K562 (cell line): ENCODE results near the gene FBXO22. TPM values are rescaled to one million over a fixed set of nuclear protein-coding genes. Genes with fewer than 3 reads are reported as not detected.

ENCODE experiments used
- ATAC-seq: fragments of 200-7000 bp; cut with Tn5 transposase; 3 replicates; pipeline ENCODE4 v1.9.1; 2020; ENCODE audit warnings: moderate library complexity
- BruUV-seq: library from RNA; stranded (reverse); fragments of 400-500 nt; replicated peaks from 2 replicates; lab custom pipeline; 2021; lab: Mats Ljungman, UMichigan
- CTCF ChIA-PET: fragments of 300-600 bp; formaldehyde crosslinking; extraction: SDS; loops from one replicate; lab custom pipeline; 2021; ENCODE audit warnings: low intra/inter-chr PET ratio; lab: Yijun Ruan, JAX
- POLR2A ChIA-PET: fragments of 300-600, 350-650 bp; sonication (Branson Sonifier 250); formaldehyde crosslinking; extraction: SDS; loops from one replicate; lab custom pipeline; 2021; ENCODE audit warnings: antibody characterized with exemption, inconsistent platforms; lab: Yijun Ruan, JAX
- DNase-seq, 4 experiments: peaks; one replicate each; pipeline versions ENCODE4 v3.0.0 to v3.0.0-alpha.2; 2011 to 2018; ENCODE audit warnings: low spot score in 3 of 4, mixed read lengths in 3 of 4; ENCODE audit errors: extremely low read depth in 1 of 4
- FAIRE-seq: peaks from 2 replicates; lab custom pipeline; 2011; peaks lifted over from hg19 to GRCh38; lab: Jason Lieb, UNC
- H2AFZ ChIP-seq: 2 replicates; pipeline ENCODE4 v1.6.0; 2011; ENCODE audit warnings: low read depth, low read length, control low read depth, inconsistent platforms
- H3K27ac ChIP-seq: fragments of 200-600 bp; 3 replicates; pipeline ENCODE4 v1.8.0; 2011; ENCODE audit warnings: low read depth, mild to moderate bottlenecking, control low read depth, inconsistent platforms, low read length, moderate library complexity, mixed read lengths; ENCODE audit errors: extremely low read depth
- H3K27me3 ChIP-seq, 2 experiments: fragments of 300-600 bp in 1 of 2; 2 replicates in 1 of 2; 3 replicates in 1 of 2; pipeline versions ENCODE4 v1.6.0 to v1.8.0; 2011; ENCODE audit warnings: inconsistent platforms in 2 of 2, low read length in 2 of 2, mild to moderate bottlenecking in 1 of 2, mixed read lengths in 1 of 2, moderate library complexity in 1 of 2; ENCODE audit not compliant: control insufficient read depth in 2 of 2, insufficient read depth in 2 of 2
- H3K36me3 ChIP-seq: fragments of 300-600 bp; 3 replicates; pipeline ENCODE4 v1.8.0; 2011; ENCODE audit warnings: mild to moderate bottlenecking, low read length, inconsistent platforms; ENCODE audit not compliant: control insufficient read depth, insufficient read depth
- H3K4me1 ChIP-seq, 2 experiments: fragments of 200-600 bp in 1 of 2; replicated peaks in 1 of 2; 2 replicates in 1 of 2; 3 replicates in 1 of 2; pipeline versions ENCODE4 v1.5.1 to v1.8.0; 2011; ENCODE audit warnings: inconsistent platforms in 2 of 2, low read length in 2 of 2, mild to moderate bottlenecking in 1 of 2, mixed read lengths in 1 of 2, moderate library complexity in 1 of 2; ENCODE audit not compliant: control insufficient read depth in 2 of 2, insufficient read depth in 2 of 2
- H3K4me2 ChIP-seq: 2 replicates; pipeline ENCODE4 v1.6.1; 2011; ENCODE audit warnings: low read length, control low read depth, inconsistent platforms, mixed read lengths; ENCODE audit not compliant: insufficient read depth
- H3K4me3 ChIP-seq: fragments of 200-600 bp; sonication (generic), shearing (Covaris generic); 2 replicates; pipeline ENCODE4 v1.5.1; 2016; ENCODE audit warnings: control low read depth, inconsistent platforms
- H3K79me2 ChIP-seq: fragments of 200-600 bp; 3 replicates; pipeline ENCODE4 v1.8.0; 2011; ENCODE audit warnings: low read length, inconsistent platforms; ENCODE audit not compliant: control insufficient read depth, insufficient read depth
- H3K9ac ChIP-seq, 2 experiments: 2 replicates each; pipeline versions ENCODE4 v1.6.0 to v1.6.1; 2011; ENCODE audit warnings: low read depth in 2 of 2, low read length in 2 of 2, control low read depth in 1 of 2, inconsistent platforms in 1 of 2, mild to moderate bottlenecking in 1 of 2, mixed read lengths in 1 of 2; ENCODE audit not compliant: insufficient read depth in 1 of 2
- H3K9me1 ChIP-seq: one replicate; pipeline ENCODE4 v1.6.0; 2011; ENCODE audit warnings: inconsistent platforms, mild to moderate bottlenecking, low read length, moderate library complexity; ENCODE audit not compliant: control insufficient read depth, insufficient read depth
- H3K9me3 ChIP-seq: replicated peaks from 2 replicates; pipeline ENCODE4 v1.5.1; 2011; ENCODE audit warnings: low read depth, low read length, inconsistent platforms; ENCODE audit not compliant: control insufficient read depth, insufficient read depth
- H4K20me1 ChIP-seq: replicated peaks from 2 replicates; pipeline ENCODE4 v1.6.1; 2011; ENCODE audit warnings: low read length, inconsistent platforms, mixed read lengths; ENCODE audit not compliant: control insufficient read depth, insufficient read depth
- CEBPB ChIP-seq: fragments of 450-650 bp; IDR thresholded peaks from 2 replicates; pipeline ENCODE4 v1.6.1; 2016; ENCODE audit warnings: missing genetic modification characterization, missing compliant biosample characterization
- CEBPG ChIP-seq, 3 experiments: fragments of 200-800 bp in 1 of 3; sonication (Bioruptor generic) in 1 of 3; sonication (generic) in 1 of 3; formaldehyde crosslinking in 1 of 3; IDR thresholded peaks in 2 of 3; conservative IDR thresholded peaks in 1 of 3; 2 replicates each; pipeline versions ENCODE4 v1.6.1 to v1.8.0; 2016 to 2022; ENCODE audit warnings: missing compliant biosample characterization in 2 of 3, missing genetic modification characterization in 2 of 3, mild to moderate bottlenecking in 1 of 3, missing genetic modification reagents in 1 of 3
- ELK3 ChIP-seq: fragments of 450-650 bp; formaldehyde crosslinking; IDR thresholded peaks from 2 replicates; pipeline ENCODE4 v1.4.0; 2020; ENCODE audit warnings: mild to moderate bottlenecking
- REST ChIP-seq, 2 experiments: fragments of 450-650 bp; formaldehyde crosslinking in 1 of 2; IDR thresholded peaks; 2 replicates each; pipeline versions ENCODE4 v1.4.0 to v1.6.1; 2014 to 2020; ENCODE audit warnings: mild to moderate bottlenecking in 2 of 2, borderline replicate concordance in 1 of 2, low read depth in 1 of 2
- RNF2 ChIP-seq: sonication (generic); IDR thresholded peaks from 2 replicates; pipeline ENCODE4 v1.6.1; 2016
- ZNF699 ChIP-seq: fragments of 250-450 bp; sonication (Bioruptor Pico); IDR thresholded peaks from 2 replicates; pipeline ENCODE4 v1.8.0; 2021; ENCODE audit warnings: mild to moderate bottlenecking, moderate library complexity; ENCODE audit not compliant: insufficient replicate concordance
- WGBS: fragments of 100-300 bp; shearing (Covaris generic); methylation state at CpG from one replicate; pipeline ENCODE4 v1.1.6; 2016; ENCODE audit warnings: low coverage, mixed read lengths; ENCODE audit not compliant: insufficient coverage; ENCODE audit errors: missing lambda C conversion rate; 5-methylcytosine and 5-hydroxymethylcytosine counted together
- in situ Hi-C: fragments of 300-500 bp; cut with MboI; formaldehyde crosslinking; loops from 4 replicates; pipeline ENCODE4 v1.15.0; 2018; ENCODE audit warnings: inconsistent platforms, mixed read lengths
- intact Hi-C: fragments of 100-400 bp; cut with micrococcal nuclease; formaldehyde crosslinking; loops from 2 replicates; pipeline ENCODE4 v1.14.2; 2022
- polyA plus RNA-seq, 8 experiments: library from polyadenylated mRNA; depleted of rRNA in 4 of 8; stranded (reverse) in 5 of 8; unstranded in 3 of 8; fragments of >200 nt; fragmentation: Nextera tagmentation in 2 of 8; fragmentation: Illumina TruSeq in 1 of 8; extraction: Ambion mirVana in 2 of 8; extraction: Trizol in 1 of 8; gene quantifications; 2 replicates each; pipeline versions ENCODE4 v1.2.1 to v1.2.3, GENCODE V29; 2011 to 2014; ENCODE audit warnings: inconsistent platforms in 1 of 8, missing spikeins in 1 of 8
- total RNA-seq, 7 experiments: library from RNA; depleted of rRNA in 6 of 7; stranded (reverse); fragments of >200 nt in 6 of 7; fragmentation: Illumina TruSeq in 2 of 7; extraction: Trizol in 2 of 7; gene quantifications; 2 replicates each; pipeline versions ENCODE4 v1.2.1 to v1.2.3, GENCODE V29; 2011 to 2021; ENCODE audit warnings: low replicate concordance in 1 of 7

The FBXO22 gene
- total and polyA plus RNA-seq, 9 of the 15 experiments (the other 6 are each of a cell fraction or from before 2014, with no cell fraction given): 24.4 to 99.4 (median 66.5) TPM

- H3K9me3 ChIP-seq: no peaks in the 10 kb centered on the region
Measured at GRCh38 chr15:75961331-75961730, 57.7 kb downstream of the FBXO22 start.

GRCh38 chr15:75966073-75966472, 62.4 kb downstream of the FBXO22 start:
- Histone ChIP-seq H3K27ac (no peak overlapping the region), H3K4me3 (no peak overlapping the region), H3K9me1 (no peaks in the 10 kb centered on the region), H3K36me3 (no peaks in the 10 kb centered on the region), H2AFZ (0 out of 2 replicates have a peak overlapping the region, but pooled peaks have one; percentile 92), H3K4me1 (peaks cover 0 to 7% of the 10 kb centered on the region in 2 experiments; a peak in 1 of 5 replicates), H4K20me1 (no peaks in the 10 kb centered on the region), H3K9ac (no peak overlapping the region), H3K9me3 (no peaks in the 10 kb centered on the region), H3K4me2 (no peak overlapping the region), H3K27me3 (no peaks in the 10 kb centered on the region; a peak in 1 of 5 replicates), H3K79me2 (no peaks in the 10 kb centered on the region)
- no TSS peak for BruUV-seq
- WGBS: 16% methylated on average over 2 of the region's 2 CpGs
- no peak for TF ChIP-seq RNF2
- peak; percentile 29; the same call in 1 of the 2 replicates for TF ChIP-seq REST (IDR thresholded peaks at IDR 0.05; ENCODE audit: borderline replicate concordance)
- TF ChIP-seq REST (CRISPR knock-in tag; IDR thresholded peaks at IDR 0.05; ENCODE audit: low read depth): no peak
- no peak for TF ChIP-seq ELK3 (CRISPR knock-in tag)
- in situ Hi-C loops (no loop called here), intact Hi-C loops (no loop called here)
- DNase-seq (no peak), FAIRE-seq (no peak), ATAC-seq (no peak)
- ChIA-PET POLR2A (interaction anchor here (0.6 to 0.8 kb wide), 2 partner anchors 15 to 69 kb away, joined by 3 read pairs; no protein-coding TSS in a partner anchor), CTCF (no interaction called here)

More at GRCh38 chr15:75961331-75961730, 57.7 kb downstream of the FBXO22 start:
- H3K27ac ChIP-seq: no peak overlapping the region
- FAIRE-seq: no peak
- no peaks in the 10 kb centered on the region for H4K20me1 ChIP-seq
- ChIA-PET POLR2A (interaction anchor here (1.1 kb wide), 1 partner anchor 177 kb away, joined by 3 read pairs; no protein-coding TSS in a partner anchor), CTCF (no interaction called here)
- 100% methylated on average over 1 of the region's 1 CpG for WGBS
- H3K27me3 ChIP-seq: no peaks in the 10 kb centered on the region; a peak in 2 of 5 replicates
- no peaks in the 10 kb centered on the region for H3K79me2 ChIP-seq
- H3K9ac ChIP-seq: no peak overlapping the region
- H3K4me3 ChIP-seq: no peak overlapping the region
- no peak overlapping the region for H2AFZ ChIP-seq
- H3K4me2 ChIP-seq: no peak overlapping the region
- in situ Hi-C loops: no loop called here
- DNase-seq: no peak
- no TSS peak for BruUV-seq
- TF ChIP-seq ZNF699 (CRISPR knock-in tag) (no peak), CEBPB (peak; percentile 82), CEBPG (CRISPR knock-in tag; IDR thresholded peaks at IDR 0.05) (no peak), CEBPG (tag; conservative IDR thresholded peaks at IDR 0.05 in 1 of 2, IDR thresholded peaks at IDR 0.05 in 1 of 2) (peak; percentile 46 to 65; a peak in 3 of 4 replicates)
- no peaks in the 10 kb centered on the region for H3K36me3 ChIP-seq
- H3K9me1 ChIP-seq: no peaks in the 10 kb centered on the region
- peaks cover 0 to 7% of the 10 kb centered on the region in 2 experiments; a peak in 1 of 5 replicates for H3K4me1 ChIP-seq
- no peak for ATAC-seq
- intact Hi-C loops: no loop called here
